MM.1S (cell line): ENCODE results near the gene THRB.

ENCODE experiments used
- DNase-seq: peaks from one replicate; pipeline ENCODE4 v3.0.0-alpha.2; 2015
- H2AFZ ChIP-seq: fragments of 300-600 bp; sonication (generic); 2 replicates; pipeline ENCODE4 v1.6.0; 2016; ENCODE audit warnings: antibody characterized with exemption, low read length
- H3F3A ChIP-seq: fragments of 300-600 bp; sonication (generic); 2 replicates; pipeline ENCODE4 v1.6.1; 2016; ENCODE audit warnings: mild to moderate bottlenecking, antibody characterized with exemption, low read length, moderate library complexity, mixed read lengths; ENCODE audit not compliant: insufficient read depth
- H3K27ac ChIP-seq: fragments of 300-600 bp; sonication (generic); 2 replicates; pipeline ENCODE4 v1.5.1; 2016; ENCODE audit warnings: mild to moderate bottlenecking, low read length
- H3K27me3 ChIP-seq: fragments of 300-600 bp; sonication (generic); replicated peaks from 2 replicates; pipeline ENCODE4 v1.6.0; 2016; ENCODE audit warnings: low read length; ENCODE audit not compliant: insufficient read depth
- H3K36me3 ChIP-seq: fragments of 300-600 bp; sonication (generic); replicated peaks from 2 replicates; pipeline ENCODE4 v1.6.1; 2016; ENCODE audit warnings: mild to moderate bottlenecking, low read length, mixed read lengths; ENCODE audit not compliant: insufficient read depth
- H3K4me1 ChIP-seq: fragments of 300-600 bp; sonication (generic); 2 replicates; pipeline ENCODE4 v1.6.1; 2016; ENCODE audit warnings: low read length, mixed read lengths
- H3K4me2 ChIP-seq: fragments of 300-600 bp; sonication (generic); 2 replicates; pipeline ENCODE4 v1.6.0; 2016; ENCODE audit warnings: low read depth, low read length
- H3K4me3 ChIP-seq: fragments of 300-600 bp; sonication (generic); 2 replicates; pipeline ENCODE4 v1.5.1; 2016; ENCODE audit warnings: low read length, mixed read lengths
- H3K79me2 ChIP-seq: fragments of 300-600 bp; sonication (generic); 2 replicates; pipeline ENCODE4 v1.6.1; 2016; ENCODE audit warnings: mixed run types, low read length, mixed read lengths
- H3K9ac ChIP-seq: fragments of 300-600 bp; sonication (generic); 2 replicates; pipeline ENCODE4 v1.6.1; 2016; ENCODE audit warnings: low read length, mixed read lengths
- H3K9me2 ChIP-seq: fragments of 300-600 bp; sonication (generic); replicated peaks from 2 replicates; pipeline ENCODE4 v1.6.1; 2016; ENCODE audit warnings: mild to moderate bottlenecking, low read length, mixed read lengths; ENCODE audit not compliant: insufficient read depth
- H3K9me3 ChIP-seq: fragments of 300-600 bp; sonication (generic); replicated peaks from 2 replicates; pipeline ENCODE4 v1.6.1; 2016; ENCODE audit warnings: mild to moderate bottlenecking, low read length, mixed read lengths; ENCODE audit not compliant: insufficient read depth
- H4K20me1 ChIP-seq: fragments of 300-600 bp; sonication (generic); 2 replicates; pipeline ENCODE4 v1.6.1; 2016; ENCODE audit warnings: mild to moderate bottlenecking, low read length, moderate library complexity, mixed read lengths; ENCODE audit not compliant: insufficient read depth
- CTCF ChIP-seq: fragments of 300-600 bp; sonication (generic); IDR thresholded peaks from 2 replicates; pipeline ENCODE4 v1.5.1; 2016; ENCODE audit warnings: antibody characterized with exemption, low read length, mixed read lengths
- EZH2 ChIP-seq: fragments of 300-600 bp; sonication (generic); optimal IDR thresholded peaks from 2 replicates; pipeline ENCODE3; 2017; ENCODE audit warnings: low read depth, mild to moderate bottlenecking, antibody characterized with exemption, low read length, mixed read lengths
- EZH2phosphoT487 ChIP-seq: fragments of 300-600 bp; sonication (generic); IDR thresholded peaks from 2 replicates; pipeline ENCODE4 v1.6.1; 2018; ENCODE audit warnings: antibody characterized with exemption, low read length

Gene THRB

DNA sequence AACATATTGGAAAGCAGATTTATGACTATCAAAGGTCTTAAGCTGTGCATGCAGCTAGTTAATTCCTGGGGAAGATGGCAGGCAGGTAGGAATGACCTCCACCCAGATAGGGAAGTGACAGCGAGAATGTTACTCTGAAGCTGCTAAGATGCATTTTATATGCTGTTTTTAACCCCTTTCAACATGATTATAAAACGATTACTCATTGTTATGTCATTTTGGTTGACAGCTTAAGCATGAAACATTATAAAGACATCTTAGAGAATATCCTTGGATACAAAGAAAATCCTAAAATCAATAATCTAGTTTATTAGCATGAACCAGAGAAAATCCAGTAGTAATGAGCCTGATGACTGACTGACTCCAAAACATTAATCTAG, 329.1 kb downstream of the THRB start:
- no peak for TF ChIP-seq CTCF
- no peak for TF ChIP-seq EZH2
- no peak for TF ChIP-seq EZH2phosphoT487
- no peaks in the 10 kb centered on the region for H3K9me3 ChIP-seq
- H3K9me2 ChIP-seq = no peaks in the 10 kb centered on the region
- H2AFZ ChIP-seq = no peak overlapping the region
- H4K20me1 ChIP-seq = no peaks in the 10 kb centered on the region
- H3K4me2 ChIP-seq = no peak overlapping the region
- H3K27ac ChIP-seq = no peak overlapping the region
- no peak for DNase-seq
- no peaks in the 10 kb centered on the region for H3K79me2 ChIP-seq
- H3K36me3 ChIP-seq = no peaks in the 10 kb centered on the region
- no peaks in the 10 kb centered on the region for H3F3A ChIP-seq
- H3K4me1 ChIP-seq = no peaks in the 10 kb centered on the region
- H3K4me3 ChIP-seq = no peak overlapping the region
- H3K9ac ChIP-seq = no peak overlapping the region
- no peaks in the 10 kb centered on the region for H3K27me3 ChIP-seq

GRCh38 chr3:24164967-24165602, 329.6 kb downstream of the THRB start:
- Histone ChIP-seq H3K4me2 (no peak overlapping the region), H3K9ac (no peak overlapping the region), H3K27ac (no peak overlapping the region), H3K9me2 (no peaks in the 10 kb centered on the region), H2AFZ (no peak overlapping the region), H3K36me3 (no peaks in the 10 kb centered on the region), H3F3A (no peaks in the 10 kb centered on the region), H3K27me3 (no peaks in the 10 kb centered on the region), H3K4me1 (no peaks in the 10 kb centered on the region), H4K20me1 (no peaks in the 10 kb centered on the region), H3K9me3 (no peaks in the 10 kb centered on the region), H3K4me3 (no peak overlapping the region), H3K79me2 (no peaks in the 10 kb centered on the region)
- DNase-seq = no peak
- no peak for TF ChIP-seq CTCF
- no peak for TF ChIP-seq EZH2
- TF ChIP-seq EZH2phosphoT487 = no peak

GRCh38 chr3:24162929-24163328, 331.7 kb downstream of the THRB start:
- no peaks in the 10 kb centered on the region for H3K36me3 ChIP-seq
- H3K4me3 ChIP-seq = no peak overlapping the region
- no peak overlapping the region for H2AFZ ChIP-seq
- H3K4me1 ChIP-seq = no peaks in the 10 kb centered on the region
- H3K9ac ChIP-seq = no peak overlapping the region
- H4K20me1 ChIP-seq = no peaks in the 10 kb centered on the region
- H3K27me3 ChIP-seq = no peaks in the 10 kb centered on the region
- no peaks in the 10 kb centered on the region for H3F3A ChIP-seq
- H3K4me2 ChIP-seq = no peak overlapping the region
- no peak for TF ChIP-seq EZH2
- no peak for TF ChIP-seq EZH2phosphoT487
- no peak for TF ChIP-seq CTCF
- DNase-seq = no peak
- no peaks in the 10 kb centered on the region for H3K9me3 ChIP-seq
- no peaks in the 10 kb centered on the region for H3K9me2 ChIP-seq
- H3K27ac ChIP-seq = no peak overlapping the region
- H3K79me2 ChIP-seq = no peaks in the 10 kb centered on the region
